NCI-H524 (cell line): ENCODE measurements around the gene DNMT1.
"Not testable (repeated sequence)": the region's sequence is repeated elsewhere in the genome, so short reads cannot be mapped to it uniquely, and the experiment has no call there.

Experiments
- DNase-seq, 2 experiments: peaks; one replicate each; lab custom pipeline; 2025; lab: John Stamatoyannopoulos, UW

Gene DNMT1

DNA sequence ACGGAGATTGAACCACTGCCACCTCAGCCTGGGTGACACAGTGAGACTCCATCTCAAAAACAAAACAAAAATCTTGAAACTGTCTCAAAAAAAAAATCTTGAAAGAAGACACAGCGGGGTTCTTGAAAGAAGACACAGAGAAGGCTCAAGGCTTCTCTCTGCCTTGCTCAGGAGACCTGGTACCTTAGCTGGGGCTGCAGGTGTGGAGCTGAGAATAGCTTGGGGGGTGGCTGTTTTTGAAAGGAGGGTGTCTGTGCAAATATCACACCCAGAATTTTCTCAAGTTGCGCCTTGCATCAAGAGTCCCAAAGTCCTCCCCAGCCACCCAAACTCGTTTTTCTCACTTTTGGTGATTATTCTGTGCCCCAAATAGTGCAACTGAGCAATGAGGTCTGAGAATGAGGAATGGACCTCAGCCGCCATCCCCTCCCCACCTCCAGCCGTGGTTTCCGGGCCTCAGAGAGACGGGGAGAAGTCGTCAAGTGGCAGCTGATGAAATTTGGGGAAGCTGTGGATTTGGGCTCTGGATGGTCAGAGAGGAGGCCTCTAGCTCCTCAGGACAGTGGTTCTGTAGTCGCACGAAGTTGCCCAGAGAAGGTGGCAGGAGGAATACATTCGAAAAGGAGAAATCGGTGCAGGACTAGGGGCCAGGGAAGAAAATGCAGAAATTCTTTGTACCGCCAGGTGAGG lies 27.6 kb upstream of the DNMT1 start:
- DNase-seq: no peak

DNA sequence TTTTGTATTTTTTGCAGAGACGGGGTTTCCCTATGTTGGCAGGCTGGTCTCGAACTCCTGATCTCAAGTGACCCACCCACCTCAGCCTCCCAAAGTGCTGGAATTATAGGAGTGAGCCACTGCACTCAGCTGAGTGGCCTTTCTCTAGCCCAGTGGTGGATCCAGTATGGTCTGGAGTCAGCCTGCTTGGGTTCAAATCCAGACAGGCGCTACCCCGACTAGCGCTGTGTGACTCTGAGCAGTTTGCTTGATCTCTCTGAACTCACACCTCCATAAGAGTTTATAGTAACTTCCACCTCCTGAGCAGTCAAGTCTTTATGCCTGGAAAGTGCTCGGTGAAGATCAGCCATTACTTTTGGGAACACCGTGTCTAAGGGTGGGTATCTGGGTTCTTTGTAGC lies 25.9 kb upstream of the DNMT1 start:
- DNase-seq: no peak

DNA sequence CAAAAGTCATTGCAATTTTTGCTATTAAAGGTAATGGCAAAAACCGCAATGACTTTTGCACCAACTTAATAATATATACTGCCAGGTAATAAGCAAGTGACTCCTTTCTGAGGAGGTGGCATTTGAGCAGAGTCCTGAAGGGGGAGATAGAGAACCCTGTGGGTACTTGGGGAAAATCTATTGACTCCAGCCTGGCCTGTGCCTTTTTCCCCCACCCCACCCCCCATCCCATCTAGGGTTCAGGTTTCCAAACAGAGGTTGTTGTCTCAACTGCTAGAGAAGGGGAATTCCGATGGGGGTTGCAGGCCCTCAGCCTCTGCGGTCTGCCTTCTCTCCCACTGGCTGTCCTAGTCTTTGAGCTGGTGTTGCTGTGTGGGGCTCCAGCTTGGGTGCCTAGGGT lies 24.9 kb upstream of the DNMT1 start:
- DNase-seq: peak in 1 of 2 experiments; percentile 23

DNA sequence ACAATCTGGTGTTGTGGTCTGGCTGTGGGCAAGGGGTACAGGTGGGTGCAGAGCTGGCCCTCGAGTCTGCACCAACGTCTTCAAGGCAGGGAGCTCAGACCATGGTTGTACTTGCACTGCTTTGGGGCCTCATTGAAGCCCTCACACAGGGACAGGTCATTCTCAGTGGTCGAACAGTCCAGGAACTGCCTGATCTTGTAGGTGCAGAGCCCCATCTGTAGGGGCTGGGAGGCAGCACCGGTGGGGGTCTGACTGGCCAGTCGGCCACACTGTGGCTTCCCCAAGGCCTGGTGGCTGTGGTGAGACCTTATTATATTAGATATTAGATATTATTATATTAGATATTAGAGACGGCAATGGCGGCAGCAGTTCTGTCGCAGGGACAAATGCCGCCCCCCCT lies 22.3 kb upstream of the DNMT1 start:
- no peak for DNase-seq

DNA sequence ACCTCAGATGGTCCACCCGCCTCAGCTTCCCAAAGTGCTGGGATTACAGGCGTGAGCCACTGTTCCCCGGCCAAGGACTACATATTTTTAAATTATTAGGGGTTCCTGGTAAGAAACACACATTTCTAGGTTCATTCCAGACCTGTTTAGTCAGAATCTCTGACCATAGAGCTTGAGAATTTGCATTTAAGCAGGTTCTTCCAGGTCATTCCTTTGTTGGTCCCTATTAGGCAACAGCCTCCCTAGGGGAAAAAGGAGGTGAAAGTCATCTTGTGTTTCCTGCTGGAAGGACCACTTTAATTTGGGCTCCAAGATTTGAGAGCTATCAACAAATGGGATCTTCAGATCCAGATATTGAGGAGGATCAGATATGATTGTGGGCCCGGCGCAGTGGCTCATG lies 20.0 kb upstream of the DNMT1 start:
- DNase-seq: no peak

DNA sequence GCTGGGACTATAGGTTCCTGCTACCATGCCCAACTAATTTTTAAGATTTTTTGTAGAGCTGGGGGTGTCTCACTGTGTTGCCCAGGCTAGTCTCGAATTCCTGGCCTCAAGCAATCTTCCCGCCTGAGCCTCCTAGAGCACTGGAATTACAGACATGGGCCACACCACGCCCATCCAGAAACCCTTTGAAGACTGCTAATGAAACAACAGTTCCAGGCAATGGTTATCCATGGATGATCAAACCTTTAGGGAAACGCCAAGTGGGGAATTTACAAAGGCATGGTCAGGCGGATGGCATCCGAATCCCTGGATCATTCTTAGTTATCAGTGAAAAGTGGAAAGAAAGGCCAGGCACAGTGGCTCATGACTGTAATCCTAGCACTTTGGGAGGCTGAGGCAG lies 16.9 kb upstream of the DNMT1 start:
- DNase-seq: no peak

DNA sequence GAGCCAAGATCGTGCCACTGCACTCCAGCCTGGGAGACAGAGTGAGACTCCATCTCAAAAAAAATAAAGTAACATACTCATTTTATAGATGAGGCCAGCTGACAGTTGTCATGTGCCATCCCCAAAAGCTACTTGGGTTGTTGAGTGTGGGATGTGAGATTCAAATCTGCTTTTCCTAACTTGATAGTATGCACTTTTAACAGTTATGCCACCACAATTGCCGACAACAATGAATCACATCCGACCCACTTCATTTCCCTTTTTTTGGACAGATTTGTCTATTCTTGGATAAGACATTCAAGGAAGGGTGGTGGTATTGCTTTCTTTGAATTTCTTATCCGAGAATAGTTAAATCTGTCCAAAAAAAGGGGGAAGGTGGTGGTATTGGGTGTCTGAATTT lies 16.3 kb upstream of the DNMT1 start:
- DNase-seq: no peak

DNA sequence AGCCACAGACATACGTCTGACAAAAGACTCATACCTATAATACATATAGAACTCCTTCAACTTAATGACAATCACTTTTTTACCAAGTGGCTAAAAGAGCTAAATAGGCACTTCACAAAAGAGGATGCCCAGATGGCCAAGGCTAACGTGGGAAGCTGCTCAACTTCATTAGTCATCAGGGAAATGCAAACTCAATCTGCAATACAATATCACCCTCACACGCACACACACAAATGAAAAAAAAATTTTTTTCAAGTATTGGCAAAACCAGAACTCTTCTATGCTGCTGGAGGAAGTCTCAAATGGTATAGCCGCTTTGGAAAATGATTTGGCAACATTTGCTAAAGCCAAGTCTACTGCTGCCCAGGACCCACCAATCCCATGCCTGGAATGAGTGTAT lies 14.6 kb upstream of the DNMT1 start:
- DNase-seq: peak; percentile 78 to 83

DNA sequence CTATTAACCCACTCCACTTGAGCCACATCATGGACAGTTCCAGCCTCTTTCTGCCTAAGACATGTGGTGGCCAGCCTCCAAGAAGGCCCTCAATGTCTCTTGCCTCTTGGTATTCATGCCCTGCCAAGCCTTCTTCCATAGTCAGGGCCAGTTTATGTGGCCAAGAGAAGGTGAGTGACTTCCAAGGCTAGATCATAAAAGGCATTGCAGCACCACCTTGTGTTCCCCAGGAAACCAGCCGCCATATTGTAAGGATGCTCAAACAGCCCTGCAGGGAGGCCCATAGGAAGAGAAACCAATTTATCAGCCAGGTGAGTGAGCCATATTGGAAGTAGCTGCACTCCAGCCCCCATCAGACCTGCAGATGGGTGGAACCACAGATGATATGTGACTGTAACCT lies 12.3 kb upstream of the DNMT1 start:
- no peak for DNase-seq

DNA sequence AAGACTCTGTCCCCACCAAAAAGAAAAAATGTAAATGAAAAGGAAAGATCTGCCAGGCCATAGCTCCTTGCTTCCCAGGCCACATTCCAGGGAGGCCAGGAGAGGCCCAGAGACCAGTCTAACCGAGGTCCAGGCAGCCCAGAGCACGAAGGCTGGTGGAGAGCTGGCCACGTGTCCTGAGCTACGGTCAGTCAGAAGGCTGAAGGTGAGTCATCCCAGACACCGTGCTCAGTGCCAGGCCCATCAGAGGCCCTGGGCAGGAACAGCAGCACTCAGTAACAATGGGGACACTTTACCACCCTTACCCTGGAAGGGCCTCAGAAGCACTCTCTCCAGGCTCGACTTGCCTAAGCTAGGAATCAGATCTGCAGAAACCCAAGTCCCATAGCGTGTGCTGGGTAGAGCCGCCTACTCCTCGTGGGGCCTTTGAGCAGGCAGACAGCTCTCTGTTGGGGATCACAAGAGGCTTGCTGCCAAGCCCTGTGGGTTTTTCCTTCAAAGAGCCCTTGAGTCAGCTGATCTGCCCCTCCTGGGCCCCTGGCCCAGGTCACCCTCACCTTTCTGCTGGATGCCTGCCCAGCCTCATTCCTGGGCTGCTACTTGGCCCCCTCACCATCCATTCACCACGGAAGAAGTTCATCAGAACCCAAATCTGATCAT lies 11.6 kb upstream of the DNMT1 start:
- DNase-seq: no peak

DNA sequence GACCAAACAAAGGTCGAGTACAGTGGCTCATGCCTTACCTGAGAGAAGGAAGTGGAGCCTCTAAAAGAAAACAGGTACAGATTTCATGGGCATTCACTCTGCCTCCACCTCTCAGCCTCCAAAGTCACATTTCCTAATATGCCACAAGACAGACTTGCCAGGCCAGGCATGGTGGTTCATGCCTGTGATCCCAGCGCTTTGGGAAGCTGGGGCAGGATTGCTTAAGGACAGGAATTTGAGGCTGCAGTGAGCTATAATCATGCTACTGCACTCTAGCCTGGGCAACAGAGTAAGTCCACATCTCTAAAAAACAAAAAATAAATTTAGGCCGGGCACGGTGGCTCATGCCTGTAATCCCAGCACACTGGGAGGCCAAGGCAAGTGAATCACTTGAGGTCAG lies 10.9 kb upstream of the DNMT1 start:
- DNase-seq: no peak

DNA sequence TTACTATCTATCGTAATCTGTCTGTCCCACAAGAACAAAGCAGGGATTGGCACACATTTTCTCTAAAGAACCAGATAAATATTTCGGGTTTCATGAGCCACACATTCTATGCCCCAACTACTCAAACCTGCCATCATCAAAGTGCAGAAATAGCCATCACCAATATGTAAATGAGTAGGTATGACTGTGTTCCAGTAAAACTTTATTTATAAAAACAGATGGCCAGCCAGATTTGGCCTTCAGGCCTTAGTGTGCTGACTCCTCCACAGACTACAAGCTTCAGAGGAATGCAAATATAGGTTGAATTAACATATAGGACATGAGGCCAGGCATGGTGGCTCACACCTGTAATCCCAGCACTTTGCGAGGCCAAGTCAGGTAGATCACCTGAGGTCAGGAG lies 8.9 kb upstream of the DNMT1 start:
- no peak for DNase-seq

DNA sequence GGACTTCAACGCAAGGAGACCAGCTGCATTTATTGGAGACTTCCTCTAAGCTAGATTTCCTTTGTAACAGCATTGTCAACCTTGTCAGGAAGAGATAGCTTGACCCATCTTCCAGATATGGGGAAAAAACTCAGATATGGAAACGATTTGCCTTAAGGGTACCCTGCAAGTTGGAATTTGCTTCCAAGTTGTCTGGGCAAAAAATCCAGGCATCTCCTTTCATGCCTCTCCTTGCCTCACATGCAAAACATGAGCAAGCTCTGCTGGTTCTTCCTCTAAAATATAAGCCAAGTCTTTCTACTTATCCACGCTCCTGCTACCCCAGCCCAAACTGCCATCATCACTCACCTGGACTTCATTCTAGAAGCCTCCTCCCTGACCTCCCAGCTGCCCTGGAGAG lies 6.4 kb upstream of the DNMT1 start:
- no peak for DNase-seq

DNA sequence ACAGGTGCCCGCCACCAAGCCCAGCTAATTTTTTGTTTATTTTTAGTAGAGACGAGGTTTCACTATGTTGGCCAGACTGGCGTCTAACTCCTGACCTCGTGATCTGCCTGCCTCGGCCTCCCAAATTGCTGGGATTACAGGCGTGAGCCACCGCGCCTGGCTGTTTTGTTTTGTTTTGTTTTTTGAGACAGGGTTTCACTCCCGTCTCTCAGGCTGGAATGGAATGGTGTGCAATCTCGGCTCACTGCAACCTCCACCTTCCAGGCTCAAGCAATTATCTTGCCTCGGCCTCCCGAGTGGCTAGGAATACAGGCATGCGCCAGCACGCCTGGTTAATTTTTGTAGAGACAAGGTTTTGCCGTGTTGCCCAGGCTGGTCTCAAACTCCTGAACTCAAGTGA lies 5.3 kb upstream of the DNMT1 start:
- DNase-seq: not testable (repeated sequence)

DNA sequence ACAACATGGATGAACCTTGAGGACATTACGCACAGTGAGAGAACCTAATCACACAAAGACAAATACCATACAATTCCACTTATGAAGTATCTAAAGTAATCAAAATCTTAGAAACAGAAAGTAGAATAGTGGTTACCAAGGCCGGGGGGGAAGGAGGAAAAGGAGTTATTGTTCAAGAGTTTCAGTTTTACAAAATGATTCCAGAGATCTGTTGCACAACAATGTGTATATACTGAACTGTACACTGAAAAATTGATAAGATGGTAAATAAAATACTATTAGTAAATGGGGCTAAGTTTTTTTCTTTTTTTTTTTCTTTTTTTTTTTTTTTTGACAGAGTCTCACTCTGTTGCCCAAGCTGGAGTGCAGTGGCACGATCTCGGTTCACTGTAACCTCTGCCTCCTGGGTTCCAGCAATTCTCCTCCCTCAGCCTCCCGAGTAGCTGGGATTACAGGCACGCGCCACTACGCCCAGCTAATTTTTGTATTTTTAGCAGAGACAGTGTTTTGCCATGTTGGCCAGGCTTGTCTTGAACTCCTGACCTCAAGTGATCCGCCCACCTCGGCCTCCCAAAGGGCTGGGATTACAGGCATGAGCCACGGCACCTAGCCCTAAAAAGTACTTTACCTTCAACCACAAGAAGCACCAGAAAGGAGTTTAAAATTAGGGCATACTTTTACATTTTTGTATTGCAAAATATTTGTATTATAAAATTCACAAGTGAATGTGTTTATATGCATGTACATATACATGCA lies 4.3 kb upstream of the DNMT1 start:
- DNase-seq: not testable (repeated sequence)

DNA sequence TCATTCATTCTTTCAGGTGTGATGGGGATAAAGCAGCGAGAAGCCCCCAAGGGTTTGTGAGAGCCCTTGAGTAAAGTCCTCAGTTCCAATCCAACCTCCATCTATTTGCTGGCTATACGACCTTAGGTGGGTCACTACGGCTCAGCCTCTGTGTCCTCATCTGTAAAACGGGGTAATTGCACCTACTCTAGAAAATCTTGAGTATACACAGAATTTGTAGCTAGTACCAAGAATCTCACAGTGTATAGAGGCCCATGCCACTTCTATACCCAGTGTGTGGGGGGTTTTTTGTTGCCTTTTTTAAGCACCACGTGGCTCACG lies 406 bp upstream of the DNMT1 start:
- no peak for DNase-seq

DNA sequence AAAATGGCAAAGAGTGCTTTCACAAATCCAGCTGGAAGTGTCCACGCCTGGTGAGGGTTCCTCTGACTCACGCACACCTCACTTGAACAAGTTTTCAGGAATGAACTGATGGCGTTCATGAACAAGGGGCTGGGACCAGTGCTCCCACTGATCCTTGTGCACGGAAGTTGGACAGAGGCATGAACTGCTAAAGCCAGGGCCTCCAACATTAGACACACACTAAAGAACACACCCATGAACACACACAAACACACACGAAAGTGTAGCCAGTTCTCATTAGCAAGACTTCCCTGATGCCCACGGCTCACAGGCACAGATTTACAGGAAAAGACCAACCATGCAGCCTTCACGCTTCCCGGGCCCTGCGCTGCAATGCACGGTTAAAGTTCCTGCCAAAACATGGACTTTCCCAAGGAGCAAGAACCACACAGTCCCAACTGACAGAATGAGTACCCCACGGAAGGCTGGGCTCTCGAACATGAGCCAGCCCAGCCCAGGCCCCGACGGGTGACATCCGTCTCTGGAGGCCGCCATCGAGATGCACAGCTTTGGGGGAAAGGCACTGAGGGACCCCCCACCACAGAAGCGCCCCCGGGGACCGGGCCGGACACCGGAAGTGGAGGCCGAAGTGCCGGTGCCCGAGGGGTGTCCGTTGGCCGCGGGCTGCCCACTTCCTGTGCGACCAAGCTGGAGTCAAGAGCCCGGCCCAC lies 808 bp downstream of the DNMT1 start:
- peak in 1 of 2 experiments; percentile 23 for DNase-seq

DNA sequence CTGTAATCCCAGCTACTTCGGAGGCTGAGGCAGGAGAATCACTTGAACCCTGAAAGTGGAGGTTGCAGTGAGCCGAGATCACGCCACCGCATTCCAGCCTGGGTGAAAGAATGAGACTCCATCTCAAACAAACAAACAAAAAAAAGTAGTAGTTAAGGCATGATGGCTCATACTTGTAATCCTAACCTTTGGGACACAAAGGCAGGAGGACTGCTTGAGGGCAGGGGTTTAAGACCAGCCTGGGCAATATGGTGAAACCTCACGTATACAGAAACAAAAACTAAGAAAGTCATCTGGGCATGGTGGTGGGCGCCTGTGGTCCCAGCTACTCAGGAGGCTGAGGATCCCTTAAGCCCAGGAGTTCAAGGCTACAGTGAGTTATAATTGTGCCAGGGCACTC lies 1.8 kb downstream of the DNMT1 start:
- DNase-seq: no peak

DNA sequence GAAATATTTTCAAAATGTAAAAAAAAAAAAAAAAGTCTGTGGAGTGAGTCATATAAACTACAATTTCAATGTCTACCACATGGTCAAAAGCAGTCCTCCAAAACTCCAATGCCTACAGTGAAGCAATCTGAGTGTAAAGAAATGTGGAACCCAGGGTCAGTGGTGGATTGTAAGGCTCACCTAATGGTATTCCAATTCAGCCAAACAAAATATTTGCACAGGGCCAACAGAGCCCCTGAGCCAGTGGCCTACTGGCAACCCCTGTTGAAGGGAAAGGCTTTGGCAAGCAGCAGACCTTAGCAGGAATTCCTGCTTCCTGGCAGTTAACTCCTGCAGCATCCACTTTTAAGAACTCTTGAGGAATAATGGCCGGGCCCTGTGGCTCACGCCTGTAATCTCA lies 3.4 kb downstream of the DNMT1 start:
- DNase-seq: no peak

DNA sequence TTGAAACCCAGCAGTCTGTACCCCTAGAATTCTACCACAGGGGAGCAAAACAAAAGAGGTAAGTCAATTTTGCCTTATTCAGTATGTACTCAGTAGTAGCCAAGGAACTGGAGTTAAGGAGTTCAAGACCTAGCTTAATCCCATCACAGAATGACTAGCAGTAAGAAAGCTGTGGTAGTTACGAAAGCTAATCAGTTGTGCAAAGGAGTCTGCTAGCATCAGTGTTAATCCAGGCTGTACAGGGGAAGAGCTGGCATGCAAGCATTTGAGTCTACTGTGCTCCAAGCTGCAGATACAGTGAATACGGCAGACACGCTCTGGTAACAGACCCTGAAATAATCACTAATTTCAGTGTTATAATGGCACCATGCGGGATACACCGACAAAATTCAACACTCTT lies 4.7 kb downstream of the DNMT1 start:
- DNase-seq: no peak

DNA sequence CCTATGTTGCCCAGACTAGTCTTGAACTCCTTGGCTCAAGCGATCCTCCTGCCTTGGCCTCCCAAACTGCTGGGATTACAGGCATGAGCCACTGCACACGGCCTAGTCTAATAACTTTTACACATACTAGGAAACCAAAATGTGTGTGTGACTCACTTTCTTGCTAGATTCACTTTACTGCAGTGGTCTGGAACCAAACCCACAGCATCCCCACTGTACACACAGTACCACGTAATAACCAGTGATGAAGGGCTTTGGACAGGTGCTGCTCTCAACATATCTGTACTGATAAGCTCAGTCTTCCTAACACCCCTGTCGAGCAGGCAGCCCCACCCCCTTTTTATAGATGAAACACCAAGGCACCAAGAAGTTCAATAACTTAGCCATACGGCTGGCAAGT lies 5.1 kb downstream of the DNMT1 start:
- no peak for DNase-seq

DNA sequence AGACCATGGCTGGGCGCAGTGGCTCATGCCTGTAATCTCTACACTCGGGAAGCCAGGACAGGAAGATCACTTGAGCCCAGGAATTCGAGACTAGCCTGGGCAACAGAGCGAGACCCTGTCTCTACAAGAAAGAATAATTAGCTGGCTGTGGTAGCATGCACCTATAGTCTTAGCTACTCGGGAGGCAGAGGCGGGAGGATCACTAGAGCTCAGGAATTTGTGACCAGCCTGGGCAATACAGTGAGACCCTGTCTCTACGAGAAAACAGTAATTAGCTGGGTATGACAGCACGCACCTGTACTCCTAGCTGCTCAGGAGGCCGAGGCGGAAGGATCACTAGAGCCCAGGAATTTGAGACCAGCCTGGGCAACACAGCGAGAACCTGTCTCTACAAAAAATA lies 7.4 kb downstream of the DNMT1 start:
- DNase-seq: no peak

DNA sequence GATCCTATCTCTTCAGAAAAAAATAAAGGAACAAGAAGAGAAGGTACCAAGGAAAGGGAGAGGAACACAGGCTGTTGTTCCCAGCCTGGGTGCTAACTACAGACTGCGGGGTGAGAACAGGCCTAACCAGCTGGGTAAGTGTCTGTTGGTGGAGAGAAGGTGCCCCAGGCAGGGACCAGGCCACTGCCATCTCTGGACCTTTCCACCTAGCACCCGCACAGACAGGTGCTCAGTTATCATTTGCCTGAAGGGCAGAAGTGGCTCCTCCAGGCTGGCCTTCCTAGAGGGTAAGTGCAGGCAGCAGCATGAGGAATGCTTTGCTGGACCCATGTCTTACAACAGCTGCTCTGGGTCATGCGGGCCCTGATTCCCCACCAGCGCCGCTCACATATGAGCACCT lies 10.1 kb downstream of the DNMT1 start:
- DNase-seq: no peak
